Suprapubic skin (tissue), 3 donors: ENCODE data around the gene HELZ.

ENCODE experiments used
- EP300 ChIP-seq: sonication (generic); formaldehyde crosslinking; IDR thresholded peaks from one replicate; pipeline ENCODE4 v1.6.1; 2017; ENCODE audit warnings: antibody characterized with exemption
- TF ChIP-seq, protein P1 (sequence below), 2 donors: fragments of 200-600 bp in 1 of 2; fragments of 450-650 bp in 1 of 2; sonication (generic) in 1 of 2; IDR thresholded peaks; one replicate each; pipeline ENCODE4 v1.5.1; 2016 to 2019; ENCODE audit warnings: antibody characterized with exemption in 2 of 2, mild to moderate bottlenecking in 1 of 2, moderate library complexity in 1 of 2

DNA sequence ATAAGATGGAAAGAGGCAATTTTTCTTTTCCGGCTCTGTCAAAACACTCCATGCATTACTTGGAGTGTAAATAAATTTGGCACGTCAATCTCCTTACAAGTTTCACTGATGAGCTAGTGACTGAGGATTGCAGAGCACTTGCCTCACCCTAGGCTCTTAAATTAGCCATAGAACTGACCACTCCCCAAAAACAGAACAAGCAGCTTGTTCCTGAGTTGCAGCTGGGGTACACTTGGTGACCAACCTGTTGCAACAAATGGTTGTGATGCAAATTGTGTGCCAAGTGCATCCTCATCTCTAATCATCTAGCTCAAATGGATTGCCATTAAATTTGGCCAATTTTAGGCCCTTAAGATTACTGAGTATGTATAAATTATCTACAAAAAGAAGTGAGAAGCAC is 133.7 kb downstream of the HELZ start:
- TF ChIP-seq EP300, result no peak
- TF ChIP-seq, protein P1, sequence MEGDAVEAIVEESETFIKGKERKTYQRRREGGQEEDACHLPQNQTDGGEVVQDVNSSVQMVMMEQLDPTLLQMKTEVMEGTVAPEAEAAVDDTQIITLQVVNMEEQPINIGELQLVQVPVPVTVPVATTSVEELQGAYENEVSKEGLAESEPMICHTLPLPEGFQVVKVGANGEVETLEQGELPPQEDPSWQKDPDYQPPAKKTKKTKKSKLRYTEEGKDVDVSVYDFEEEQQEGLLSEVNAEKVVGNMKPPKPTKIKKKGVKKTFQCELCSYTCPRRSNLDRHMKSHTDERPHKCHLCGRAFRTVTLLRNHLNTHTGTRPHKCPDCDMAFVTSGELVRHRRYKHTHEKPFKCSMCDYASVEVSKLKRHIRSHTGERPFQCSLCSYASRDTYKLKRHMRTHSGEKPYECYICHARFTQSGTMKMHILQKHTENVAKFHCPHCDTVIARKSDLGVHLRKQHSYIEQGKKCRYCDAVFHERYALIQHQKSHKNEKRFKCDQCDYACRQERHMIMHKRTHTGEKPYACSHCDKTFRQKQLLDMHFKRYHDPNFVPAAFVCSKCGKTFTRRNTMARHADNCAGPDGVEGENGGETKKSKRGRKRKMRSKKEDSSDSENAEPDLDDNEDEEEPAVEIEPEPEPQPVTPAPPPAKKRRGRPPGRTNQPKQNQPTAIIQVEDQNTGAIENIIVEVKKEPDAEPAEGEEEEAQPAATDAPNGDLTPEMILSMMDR (IDR thresholded peaks at IDR 0.05), result no peak
